PC-9 (cell line): ENCODE results near the gene XIRP2.

Source experiments
- EZH2 ChIP-seq: fragments of 200-600 bp; sonication (generic); IDR thresholded peaks from 2 replicates; pipeline ENCODE4 v1.8.0; 2017; ENCODE audit warnings: antibody characterized with exemption, low read depth
- TF ChIP-seq, protein P1 (sequence below): fragments of 200-600 bp; sonication (generic); conservative IDR thresholded peaks from 2 replicates; pipeline ENCODE4 v1.6.1; 2017; ENCODE audit warnings: mixed run types, antibody characterized with exemption, mild to moderate bottlenecking, moderate library complexity

DNA sequence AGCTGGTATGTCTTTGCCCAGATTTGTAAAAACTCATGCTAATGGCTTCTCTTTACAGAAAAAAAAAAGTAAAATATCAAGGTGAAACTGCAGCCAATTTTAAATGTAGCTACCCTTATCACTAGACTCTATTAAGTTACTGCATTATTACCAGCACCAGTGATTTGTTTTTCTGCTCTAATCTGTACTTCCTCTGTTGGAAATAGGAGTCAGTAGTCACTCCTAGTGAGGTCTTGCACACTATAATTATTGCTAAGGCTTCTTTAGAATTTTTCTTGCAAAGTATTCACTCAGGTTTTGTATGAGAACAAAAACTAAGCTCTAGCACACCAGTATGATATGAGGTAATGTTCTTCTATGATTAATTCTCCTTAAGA is 215.5 kb downstream of the XIRP2 start:
- TF ChIP-seq, protein P1, sequence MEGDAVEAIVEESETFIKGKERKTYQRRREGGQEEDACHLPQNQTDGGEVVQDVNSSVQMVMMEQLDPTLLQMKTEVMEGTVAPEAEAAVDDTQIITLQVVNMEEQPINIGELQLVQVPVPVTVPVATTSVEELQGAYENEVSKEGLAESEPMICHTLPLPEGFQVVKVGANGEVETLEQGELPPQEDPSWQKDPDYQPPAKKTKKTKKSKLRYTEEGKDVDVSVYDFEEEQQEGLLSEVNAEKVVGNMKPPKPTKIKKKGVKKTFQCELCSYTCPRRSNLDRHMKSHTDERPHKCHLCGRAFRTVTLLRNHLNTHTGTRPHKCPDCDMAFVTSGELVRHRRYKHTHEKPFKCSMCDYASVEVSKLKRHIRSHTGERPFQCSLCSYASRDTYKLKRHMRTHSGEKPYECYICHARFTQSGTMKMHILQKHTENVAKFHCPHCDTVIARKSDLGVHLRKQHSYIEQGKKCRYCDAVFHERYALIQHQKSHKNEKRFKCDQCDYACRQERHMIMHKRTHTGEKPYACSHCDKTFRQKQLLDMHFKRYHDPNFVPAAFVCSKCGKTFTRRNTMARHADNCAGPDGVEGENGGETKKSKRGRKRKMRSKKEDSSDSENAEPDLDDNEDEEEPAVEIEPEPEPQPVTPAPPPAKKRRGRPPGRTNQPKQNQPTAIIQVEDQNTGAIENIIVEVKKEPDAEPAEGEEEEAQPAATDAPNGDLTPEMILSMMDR = no peak
- TF ChIP-seq EZH2 = no peak
